ENCODE measurements around the gene TTLL3.

Gene TTLL3

GRCh38 chr3:9809615-9810432, at the start of gene TTLL3:
TSS of gene TTLL3 (plus strand) at chr3:9810262. CDS start at chr3:9810662, 400 bp downstream.
- ChIA-PET CTCF (interaction anchor here (0.8 kb wide), 1 partner anchor 137 kb away, joined by 4 read pairs; no protein-coding TSS in a partner anchor), POLR2A (interaction anchor here (0.9 to 1.2 kb wide), 2 partner anchors 17 to 123 kb away, joined by 3 to 4 read pairs; partner anchors contain the start of gene ARPC4)
- H3K4me3 ChIP-seq (ENCODE audit: low read depth, low read length), result peak within 1 kb of the TSS; percentile 60
- DNase-seq (ENCODE audit: low read depth, low spot score), result no peak
- TF ChIP-seq, protein P1, sequence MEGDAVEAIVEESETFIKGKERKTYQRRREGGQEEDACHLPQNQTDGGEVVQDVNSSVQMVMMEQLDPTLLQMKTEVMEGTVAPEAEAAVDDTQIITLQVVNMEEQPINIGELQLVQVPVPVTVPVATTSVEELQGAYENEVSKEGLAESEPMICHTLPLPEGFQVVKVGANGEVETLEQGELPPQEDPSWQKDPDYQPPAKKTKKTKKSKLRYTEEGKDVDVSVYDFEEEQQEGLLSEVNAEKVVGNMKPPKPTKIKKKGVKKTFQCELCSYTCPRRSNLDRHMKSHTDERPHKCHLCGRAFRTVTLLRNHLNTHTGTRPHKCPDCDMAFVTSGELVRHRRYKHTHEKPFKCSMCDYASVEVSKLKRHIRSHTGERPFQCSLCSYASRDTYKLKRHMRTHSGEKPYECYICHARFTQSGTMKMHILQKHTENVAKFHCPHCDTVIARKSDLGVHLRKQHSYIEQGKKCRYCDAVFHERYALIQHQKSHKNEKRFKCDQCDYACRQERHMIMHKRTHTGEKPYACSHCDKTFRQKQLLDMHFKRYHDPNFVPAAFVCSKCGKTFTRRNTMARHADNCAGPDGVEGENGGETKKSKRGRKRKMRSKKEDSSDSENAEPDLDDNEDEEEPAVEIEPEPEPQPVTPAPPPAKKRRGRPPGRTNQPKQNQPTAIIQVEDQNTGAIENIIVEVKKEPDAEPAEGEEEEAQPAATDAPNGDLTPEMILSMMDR (IDR thresholded peaks at IDR 0.05; ENCODE audit: insufficient read depth, low read length, missing control alignments), result no peak

DNA sequence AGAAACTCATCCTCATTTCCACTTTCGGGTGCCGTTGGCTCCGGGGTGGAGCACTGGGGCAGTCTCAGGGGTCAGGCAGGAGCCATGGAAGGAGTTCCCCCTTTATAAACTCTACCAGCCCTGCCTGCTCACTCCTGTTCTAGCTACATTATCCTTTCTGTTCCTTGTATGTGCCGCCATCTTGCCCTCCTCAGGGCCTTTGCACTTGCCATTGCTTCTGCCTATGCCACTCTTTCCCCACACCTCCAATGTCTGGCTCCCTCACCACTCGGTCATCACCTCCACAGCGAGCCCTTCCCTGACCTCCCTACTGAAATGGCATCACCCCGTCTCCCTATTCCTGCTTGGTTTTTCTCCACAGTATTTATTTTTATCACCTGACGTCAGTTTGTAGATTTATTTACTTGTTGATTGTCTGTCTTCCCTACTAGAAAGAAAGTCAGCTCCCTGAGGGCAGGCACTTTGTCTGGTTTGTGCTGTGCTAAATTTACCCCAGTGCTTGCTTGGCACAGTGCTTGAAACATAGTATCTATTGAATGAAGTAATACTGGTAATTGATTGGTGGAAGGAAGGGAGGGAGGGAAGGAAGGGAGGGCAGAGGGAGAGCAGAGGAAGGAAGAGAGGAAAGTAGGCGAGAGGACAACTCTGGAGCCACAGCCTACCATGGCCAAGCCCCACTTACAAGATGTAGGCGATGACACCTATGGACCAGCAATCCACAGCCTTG, 49.1 kb upstream of the TTLL3 start:
- H3K4me3 ChIP-seq (ENCODE audit: low read depth, low read length), result no peak overlapping the region
- ChIA-PET POLR2A (no interaction called here), CTCF (interaction anchor here (1.7 kb wide), 1 partner anchor 12 kb away, joined by 4 read pairs; no protein-coding TSS in a partner anchor)
- DNase-seq (ENCODE audit: low read depth, low spot score), result no peak
- TF ChIP-seq, protein P1 (IDR thresholded peaks at IDR 0.05; ENCODE audit: insufficient read depth, low read length, missing control alignments), result no peak

DNA sequence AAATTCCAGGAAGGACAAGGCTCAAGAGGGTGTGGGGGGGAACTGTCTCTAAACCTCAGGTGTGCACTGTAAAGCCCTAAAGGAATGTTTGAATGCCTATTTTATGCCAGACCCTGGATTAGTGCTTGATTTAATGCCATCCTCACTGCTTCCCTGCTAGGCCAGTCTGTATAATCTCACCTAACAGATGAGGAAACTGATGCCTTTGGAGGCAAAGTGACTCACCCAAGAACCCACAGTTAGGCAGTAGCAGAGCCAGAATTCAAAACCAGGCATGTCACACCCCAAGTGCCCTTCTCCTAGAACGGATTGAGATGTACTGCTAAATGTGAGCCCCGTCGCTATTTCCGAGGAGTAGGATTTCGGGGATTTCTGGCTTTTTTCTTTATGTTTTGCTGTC, 48.1 kb upstream of the TTLL3 start:
- no peak for DNase-seq (ENCODE audit: low read depth, low spot score)
- TF ChIP-seq, protein P1 (IDR thresholded peaks at IDR 0.05; ENCODE audit: insufficient read depth, low read length, missing control alignments), result no peak
- no peak overlapping the region for H3K4me3 ChIP-seq (ENCODE audit: low read depth, low read length)
- CTCF ChIA-PET, result no interaction called here
- POLR2A ChIA-PET, result no interaction called here

- TF ChIP-seq, protein P1 (IDR thresholded peaks at IDR 0.05; ENCODE audit: insufficient read depth, low read length, missing control alignments), result no peak
- POLR2A ChIA-PET, result interaction anchor here (0.7 kb wide), 1 partner anchor 9 kb away, joined by 3 read pairs; no protein-coding TSS in a partner anchor
- no peak overlapping the region for H3K4me3 ChIP-seq (ENCODE audit: low read depth, low read length)
- DNase-seq (ENCODE audit: low read depth, low spot score), result no peak
- CTCF ChIA-PET, result interaction anchor here (0.5 to 1.1 kb wide), 2 partner anchors 260 to 513 kb away, joined by 3 read pairs; no protein-coding TSS in a partner anchor
These were observed 47.2 kb upstream of the TTLL3 start for GRCh38 chr3:9762871-9763270.

GRCh38 chr3:9765865-9766264, 44.2 kb upstream of the TTLL3 start:
- TF ChIP-seq, protein P1 (IDR thresholded peaks at IDR 0.05; ENCODE audit: insufficient read depth, low read length, missing control alignments), result no peak
- ChIA-PET POLR2A (no interaction called here), CTCF (no interaction called here)
- H3K4me3 ChIP-seq (ENCODE audit: low read depth, low read length), result no peak overlapping the region
- no peak for DNase-seq (ENCODE audit: low read depth, low spot score)

- TF ChIP-seq, protein P1 (IDR thresholded peaks at IDR 0.05; ENCODE audit: insufficient read depth, low read length, missing control alignments), result no peak
- H3K4me3 ChIP-seq (ENCODE audit: low read depth, low read length), result no peak overlapping the region
- ChIA-PET POLR2A (no interaction called here), CTCF (no interaction called here)
- DNase-seq (ENCODE audit: low read depth, low spot score), result no peak
These were observed 42.6 kb upstream of the TTLL3 start for GRCh38 chr3:9767418-9767817.

Measured in AG04449 (cell line).